HS-27A (cell line): ENCODE results near the gene CIZ1.

Source experiments
- DNase-seq: peaks from one replicate; pipeline ENCODE4 v3.0.0-alpha.2; 2012; ENCODE audit warnings: low read depth, missing footprints

CIZ1 gene

DNA sequence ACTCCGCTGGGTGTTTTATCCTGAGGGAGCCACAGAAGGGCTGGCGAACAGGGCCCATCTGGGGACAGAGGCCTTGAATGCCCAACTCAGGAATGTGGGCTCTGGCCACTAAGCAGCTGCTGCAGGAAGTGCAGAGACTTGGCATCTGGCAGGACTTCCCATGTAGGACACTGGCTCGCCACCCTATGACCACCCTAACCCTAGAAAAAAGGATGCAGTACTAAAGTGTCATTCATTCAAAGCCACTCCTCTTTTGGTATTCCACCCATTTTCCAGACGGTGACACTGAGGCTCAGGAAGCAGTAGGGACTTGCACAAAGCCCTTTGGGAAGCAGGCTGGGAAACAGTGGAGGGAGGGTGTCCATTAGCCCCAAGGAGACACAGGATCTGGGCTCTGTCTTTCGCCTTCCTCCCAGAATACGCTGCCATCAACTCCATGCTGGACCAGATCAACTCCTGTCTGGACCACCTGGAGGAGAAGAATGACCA is 28.3 kb downstream of the CIZ1 start:
- DNase-seq, result no peak

GRCh38 chr9:128162215-128163026 is 29.0 kb downstream of the CIZ1 start:
- DNase-seq, result no peak

DNA sequence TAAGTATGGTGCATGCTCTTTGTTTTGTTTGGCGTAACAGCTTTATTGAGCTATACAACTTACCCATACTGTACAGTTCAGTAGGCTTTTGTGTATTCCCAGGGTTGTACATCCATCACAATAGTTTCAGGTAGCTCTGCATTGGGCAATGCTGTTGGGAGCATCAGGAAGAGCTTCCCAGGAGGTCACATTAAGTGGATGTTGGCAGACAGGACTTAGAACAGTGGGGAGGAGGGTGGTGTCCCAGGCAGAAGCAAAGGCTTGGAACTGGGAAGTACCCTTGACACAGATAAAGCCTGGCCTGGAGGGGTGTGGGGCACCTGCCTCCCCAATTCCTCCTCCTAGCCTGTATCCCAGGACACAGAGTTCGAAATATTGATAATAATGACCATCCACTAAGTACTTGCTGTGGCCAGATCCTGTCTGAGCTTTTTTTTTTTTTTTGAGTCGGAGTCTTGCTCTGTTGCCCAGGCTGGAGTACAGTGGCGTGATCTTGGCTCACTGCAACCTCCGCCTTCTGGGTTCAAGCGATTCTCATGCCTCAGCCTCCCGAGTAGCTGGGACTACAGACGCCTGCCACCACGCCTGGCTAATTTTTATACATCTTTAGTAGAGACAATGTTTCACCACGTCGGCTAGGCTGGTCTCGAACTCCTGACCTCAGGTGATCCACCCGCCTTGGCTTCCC is 30.0 kb downstream of the CIZ1 start:
- no peak for DNase-seq

GRCh38 chr9:128160603-128160987 is 30.8 kb downstream of the CIZ1 start:
- no peak for DNase-seq

DNA sequence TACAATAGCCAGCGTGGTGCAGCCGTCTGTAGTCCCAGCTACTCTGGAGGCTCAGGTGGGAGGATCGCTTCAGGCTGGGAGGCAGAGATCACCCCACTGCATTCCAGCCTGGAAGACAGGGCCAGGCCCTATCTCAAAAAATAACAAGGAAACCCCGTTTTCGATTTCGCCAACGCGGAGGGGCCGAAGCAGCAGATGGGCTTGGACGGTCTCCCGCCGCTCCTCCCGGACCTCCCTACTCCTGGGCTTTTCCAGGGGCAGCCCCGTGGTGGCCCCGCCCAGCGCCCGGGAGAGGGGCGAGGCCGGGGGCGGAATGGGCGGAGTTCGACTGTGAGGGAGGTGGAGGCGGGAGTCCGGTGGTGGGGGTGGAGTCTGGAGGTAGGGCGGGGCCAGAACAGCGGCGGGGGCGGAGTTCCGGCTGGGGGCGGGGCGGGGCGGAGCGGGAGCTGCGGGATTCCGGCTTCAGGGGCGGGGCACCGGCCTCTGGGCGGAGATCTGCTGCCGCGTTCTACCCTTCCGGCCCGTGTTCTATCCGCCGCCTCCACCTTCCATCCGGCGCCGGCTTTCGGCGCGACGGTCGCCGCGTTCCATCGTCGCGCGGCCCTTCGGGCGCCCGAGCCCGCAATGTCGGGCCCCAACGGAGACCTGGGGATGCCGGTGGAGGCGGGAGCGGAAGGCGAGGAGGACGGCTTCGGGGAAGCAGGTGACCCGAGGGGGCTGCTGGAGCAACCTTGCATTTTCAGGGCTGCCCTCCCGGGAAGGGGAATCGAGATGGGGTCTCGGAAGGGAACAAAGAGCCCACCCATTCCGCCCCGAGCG is 31.4 kb downstream of the CIZ1 start, which contains the start of gene BBLN:
TSS of gene BBLN (plus strand) at position 482 of the 819 bp plus-strand sequence. CDS start at position 625, 143 bp downstream.
- DNase-seq, result peak; percentile 80

GRCh38 chr9:128159522-128159783 is 31.9 kb downstream of the CIZ1 start:
- DNase-seq, result no peak

DNA sequence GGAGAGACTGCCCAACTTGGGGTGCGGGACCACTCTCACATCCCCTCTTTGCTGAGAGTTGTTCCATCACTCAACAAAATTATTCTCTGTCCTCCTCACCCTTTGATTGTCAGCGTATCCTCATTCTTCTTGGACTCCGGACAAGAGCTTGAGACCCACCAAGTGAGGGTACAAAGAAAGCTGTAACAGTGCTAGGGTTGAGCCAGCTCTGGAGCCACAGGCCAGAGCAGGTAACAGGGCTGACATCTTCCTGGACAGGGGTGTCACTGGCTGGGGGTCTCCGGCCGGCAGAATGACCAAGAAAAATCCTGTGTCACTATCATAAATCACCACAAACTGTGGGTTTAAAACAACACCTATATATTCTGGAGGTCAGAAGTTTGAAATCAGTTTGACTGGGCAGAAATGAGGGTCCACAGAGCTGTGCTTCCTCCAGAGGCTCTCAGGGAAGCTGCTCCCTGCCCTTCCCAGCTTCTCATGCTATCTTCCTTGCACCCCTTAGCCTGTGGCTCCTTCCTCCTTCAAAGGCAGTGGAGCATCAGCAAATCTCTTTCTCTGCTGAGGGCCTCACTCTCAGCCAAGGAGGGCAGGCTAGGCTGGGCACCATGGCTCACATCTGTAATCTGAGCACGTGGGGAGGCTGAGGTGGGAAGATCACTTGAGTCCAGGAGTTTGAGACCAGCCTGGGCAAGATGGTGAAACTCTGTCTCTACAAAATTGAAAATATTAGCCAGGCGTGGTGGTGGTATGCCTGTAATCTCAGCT is 35.5 kb downstream of the CIZ1 start:
- DNase-seq, result no peak

DNA sequence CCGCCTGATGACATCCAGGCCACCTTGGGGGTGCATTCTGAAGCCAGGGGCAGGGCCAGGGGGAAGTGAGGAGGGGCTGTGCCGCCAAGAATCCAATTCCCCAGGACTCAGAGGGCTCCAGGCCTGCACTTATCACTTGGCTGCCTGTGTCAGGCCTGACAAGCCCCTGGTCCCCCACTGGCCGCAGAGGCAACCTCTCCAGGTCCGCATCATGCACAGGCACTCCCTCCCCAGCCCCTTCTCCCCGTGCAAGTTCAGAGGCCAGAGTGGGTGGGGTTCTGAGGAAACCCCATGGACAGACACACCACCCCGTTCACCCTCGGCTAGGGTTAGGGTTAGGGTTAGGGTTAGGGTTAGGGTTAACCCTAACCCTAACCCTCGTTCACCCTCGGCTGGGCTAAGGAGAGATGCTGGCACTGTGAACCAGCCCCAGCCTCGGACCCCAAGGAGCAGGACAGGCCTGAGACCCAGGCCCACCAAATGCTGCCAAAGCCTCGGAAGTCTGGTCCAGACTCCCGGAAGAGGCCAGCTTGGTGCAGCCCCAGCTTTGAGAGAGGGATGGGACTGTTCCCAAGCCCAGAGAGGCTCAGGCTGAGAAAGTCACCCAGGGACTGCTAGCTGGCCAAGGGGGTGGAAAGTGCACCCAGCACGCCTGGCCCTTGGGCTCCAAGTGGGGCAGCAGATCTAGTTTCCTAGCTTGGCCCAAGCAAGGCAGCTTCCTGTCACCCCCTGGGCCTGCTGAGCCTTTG is 37.3 kb downstream of the CIZ1 start:
- no peak for DNase-seq

DNA sequence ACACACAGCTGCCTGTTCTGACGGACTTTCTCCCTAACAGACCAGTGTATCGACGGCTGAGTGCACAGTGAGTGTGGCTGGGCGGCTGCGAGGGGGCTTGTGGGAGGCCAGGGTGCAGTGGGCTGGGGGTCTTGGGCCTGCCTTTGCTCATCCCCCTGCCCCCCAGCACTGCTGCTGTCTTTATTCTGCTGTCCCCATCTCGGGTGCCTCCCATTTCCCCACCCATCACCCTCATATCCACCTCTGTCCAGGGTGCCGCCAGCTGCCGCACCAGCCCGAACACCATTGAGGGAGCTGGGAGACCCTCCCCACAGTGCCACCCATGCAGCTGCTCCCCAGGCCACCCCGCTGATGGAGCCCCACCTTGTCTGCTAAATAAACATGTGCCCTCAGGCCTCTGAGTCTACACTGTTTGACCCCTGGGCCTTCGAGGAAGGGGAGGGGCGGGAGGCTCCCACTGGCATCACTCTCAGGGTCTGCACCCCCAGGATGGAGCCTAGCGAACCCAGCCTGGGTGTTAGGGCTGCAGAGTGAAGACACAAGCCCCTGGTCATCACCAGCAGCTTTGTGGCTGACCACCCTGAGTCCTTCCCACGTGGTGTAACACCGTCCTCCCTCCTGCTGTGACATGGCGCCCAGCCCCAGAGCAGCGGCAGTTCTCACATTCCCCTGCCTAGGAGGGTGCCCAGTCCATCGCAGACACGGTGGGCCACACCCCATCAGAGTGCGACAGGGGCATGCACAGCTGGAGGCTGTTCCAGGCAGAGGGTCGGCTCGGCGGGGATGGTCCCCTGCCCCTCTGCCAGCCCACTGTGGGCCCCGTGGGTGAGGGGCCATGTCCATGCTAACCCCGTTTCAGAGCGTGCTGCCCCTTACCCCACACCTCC is 38.1 kb downstream of the CIZ1 start:
- no peak for DNase-seq

DNA sequence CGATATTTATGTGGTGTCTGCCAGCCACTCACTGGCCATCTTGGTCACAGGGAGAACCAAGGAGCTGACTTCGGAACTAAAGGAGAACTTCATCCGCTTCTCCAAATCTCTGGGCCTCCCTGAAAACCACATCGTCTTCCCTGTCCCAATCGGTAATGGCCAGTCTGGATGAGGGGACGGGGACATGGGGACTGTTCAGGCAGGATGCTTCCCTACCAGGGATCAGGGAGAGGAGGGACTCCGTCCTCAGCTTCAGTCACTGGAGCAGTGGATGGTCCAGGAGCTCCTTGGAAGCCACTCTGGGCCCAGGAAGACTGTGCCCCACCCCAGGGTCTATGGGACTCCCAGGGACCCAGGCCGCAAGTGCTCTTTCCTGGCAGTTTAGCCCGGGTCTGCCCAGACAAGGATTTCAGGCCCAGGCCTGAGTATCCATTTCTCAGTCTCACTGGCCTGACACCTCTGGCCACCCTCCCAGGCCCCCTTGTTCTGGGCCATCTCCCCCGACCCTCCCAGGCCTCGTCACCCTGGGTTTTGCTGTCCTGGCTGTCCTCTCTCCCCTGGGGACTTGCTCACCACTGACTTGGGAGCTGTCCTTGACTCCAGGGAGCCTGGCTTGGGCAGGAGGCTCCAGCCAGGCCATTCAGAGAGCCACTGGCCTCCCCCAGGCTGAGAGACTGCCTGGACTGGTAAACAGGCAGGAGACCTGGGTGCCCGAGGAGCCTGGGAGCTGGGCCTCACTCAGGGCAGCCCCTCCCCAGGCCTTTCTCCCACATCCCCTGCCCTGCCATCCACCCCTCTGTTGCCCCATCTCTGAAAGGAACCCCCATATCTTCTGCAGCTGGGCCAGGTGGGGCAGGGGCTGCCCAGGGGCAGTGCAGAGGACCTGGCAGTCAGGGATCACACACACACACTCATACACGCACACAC is 39.0 kb downstream of the CIZ1 start:
- no peak for DNase-seq

DNA sequence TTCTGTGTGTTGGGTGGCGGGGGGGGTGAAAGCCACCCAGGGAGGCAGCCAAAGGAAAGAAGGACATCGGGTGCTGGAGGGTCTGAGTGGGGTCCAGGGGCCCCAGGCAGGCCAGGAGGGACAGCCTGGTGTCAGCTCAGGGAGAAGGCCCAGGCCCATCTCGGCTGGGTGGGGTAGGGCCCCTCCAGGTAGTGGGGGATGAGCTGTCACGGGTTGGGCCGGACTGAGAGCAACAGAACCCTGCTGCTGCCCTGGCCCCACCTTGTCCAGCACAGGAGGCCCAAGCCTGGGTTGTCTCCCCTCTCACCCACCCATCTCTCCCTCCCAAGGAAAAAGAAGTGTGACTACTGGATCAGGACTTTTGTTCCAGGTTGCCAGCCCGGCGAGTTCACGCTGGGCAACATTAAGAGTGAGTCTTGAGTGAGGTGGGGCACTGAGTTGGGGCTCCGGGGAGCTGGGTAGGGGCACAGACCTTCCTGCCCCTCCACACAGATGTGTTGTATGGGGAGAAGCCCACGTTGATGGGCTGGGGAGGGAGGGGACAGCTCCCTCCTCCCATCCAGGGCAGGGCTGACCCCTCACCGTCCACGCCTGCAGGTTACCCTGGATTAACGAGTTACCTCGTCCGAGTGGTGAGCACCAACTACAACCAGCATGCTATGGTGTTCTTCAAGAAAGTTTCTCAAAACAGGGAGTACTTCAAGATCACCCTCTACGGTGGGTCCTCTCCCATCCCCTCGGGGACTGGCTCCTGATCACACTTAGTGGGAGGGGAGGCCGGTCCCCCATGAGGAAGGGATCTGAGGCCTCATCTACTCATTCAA is 39.9 kb downstream of the CIZ1 start:
- DNase-seq, result no peak

DNA sequence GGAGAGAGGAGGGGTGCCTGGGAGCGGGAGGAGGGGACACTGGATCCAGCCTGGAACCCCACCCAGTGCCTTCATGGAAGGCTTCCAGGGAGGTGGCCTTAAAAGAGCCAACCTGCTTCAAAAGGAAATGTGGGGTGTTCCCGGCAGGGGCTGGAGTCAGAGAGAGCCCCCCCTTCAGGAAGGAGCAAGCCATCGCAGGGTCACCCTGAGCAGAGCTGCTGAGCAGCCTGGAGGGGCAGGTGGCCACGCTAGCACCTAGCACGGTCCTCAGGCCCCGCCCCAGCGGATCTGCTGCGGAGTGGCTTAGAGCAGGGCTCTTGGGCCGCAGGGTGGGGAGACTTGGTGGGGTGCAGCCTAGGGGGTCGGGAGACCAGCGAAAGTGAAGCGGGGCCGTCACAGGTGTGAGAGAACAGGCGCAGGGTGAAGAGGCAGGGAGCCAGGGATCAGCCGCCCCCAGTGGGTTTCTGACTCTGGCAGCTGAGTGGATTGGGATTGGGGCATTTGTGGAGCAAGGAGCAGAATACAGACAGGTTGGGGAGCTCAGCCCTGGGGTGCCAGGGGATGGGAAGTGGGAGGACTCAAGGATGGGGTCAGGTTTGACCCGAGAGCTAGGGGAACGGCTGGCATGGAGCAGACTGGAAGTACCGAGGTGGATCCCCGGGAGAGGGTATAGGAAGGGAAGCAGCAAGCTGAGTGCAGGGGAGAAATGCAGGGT is 40.6 kb downstream of the CIZ1 start:
- no peak for DNase-seq

DNA sequence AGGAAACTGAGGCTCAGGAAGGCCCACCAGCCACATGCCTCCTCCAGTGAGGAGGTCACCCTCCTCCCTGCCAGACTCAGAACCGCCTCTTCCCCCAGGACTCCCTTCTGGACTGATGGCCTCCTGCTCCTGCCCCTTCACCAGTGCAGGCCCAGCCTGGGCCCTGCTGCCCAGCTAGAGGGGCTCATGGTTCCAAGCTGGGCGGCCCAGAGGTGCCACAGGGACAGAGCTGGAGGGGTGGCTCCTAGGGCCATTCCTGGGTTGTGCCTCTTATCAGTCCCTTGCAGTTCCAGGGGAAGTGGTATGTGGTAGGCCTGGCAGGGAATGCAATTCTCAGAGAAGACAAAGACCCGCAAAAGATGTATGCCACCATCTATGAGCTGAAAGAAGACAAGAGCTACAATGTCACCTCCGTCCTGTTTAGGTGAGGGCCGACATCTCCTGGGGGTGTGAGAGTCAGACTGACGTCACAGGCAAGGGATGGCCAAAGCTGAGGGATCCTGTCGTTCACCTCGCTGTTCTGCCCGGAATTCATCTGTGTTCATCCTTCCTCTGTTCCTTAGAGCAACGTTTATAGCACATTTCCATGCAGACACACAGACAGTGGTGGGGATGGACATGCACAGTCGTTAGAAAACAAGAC is 41.3 kb downstream of the CIZ1 start:
- no peak for DNase-seq

DNA sequence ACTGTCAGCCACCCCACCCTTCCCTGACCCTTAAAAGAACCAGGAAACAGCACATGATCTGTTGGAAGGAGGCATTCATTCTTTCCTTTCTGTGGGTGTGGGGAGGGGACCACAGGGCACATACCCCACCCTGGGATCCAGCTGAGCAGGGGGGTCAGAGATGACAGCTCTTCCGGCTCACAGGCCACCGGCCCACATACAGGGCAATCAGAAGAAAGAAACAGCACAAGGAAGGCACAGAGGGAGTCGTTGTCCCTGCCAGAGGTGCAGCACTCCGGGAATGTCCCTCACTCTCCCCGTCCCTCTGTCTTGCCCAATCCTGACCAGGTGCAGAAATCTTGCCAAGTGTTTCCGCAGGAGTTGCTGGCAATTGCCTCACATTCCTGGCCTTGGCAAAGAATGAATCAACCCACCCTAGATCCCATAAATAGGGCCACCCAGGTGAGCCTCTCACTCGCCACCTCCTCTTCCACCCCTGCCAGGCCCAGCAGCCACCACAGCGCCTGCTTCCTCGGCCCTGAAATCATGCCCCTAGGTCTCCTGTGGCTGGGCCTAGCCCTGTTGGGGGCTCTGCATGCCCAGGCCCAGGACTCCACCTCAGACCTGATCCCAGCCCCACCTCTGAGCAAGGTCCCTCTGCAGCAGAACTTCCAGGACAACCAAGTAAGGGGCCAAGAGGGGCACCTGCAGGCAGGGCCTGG is 42.2 kb downstream of the CIZ1 start, which contains the start of gene LCN2:
TSS of gene LCN2 (plus strand) at position 453 of the 701 bp plus-strand sequence. CDS start at position 526, 73 bp downstream.
- DNase-seq, result no peak

GRCh38 chr9:128148509-128149000 is 42.8 kb downstream of the CIZ1 start:
- no peak for DNase-seq

- no peak for DNase-seq
Observed at GRCh38 chr9:128146591-128147120, 44.7 kb downstream of the CIZ1 start.
